Right kidney (tissue), 1 donor: ENCODE measurements around the gene JAGN1.
"Not testable (repeated sequence)": the region's sequence is repeated elsewhere in the genome, so short reads cannot be mapped to it uniquely, and the experiment has no call there.

Source experiments
- DNase-seq: peaks from one replicate; pipeline ENCODE4 v3.0.0-alpha.2; 2016

The JAGN1 gene

GRCh38 chr3:9897408-9898372 lies 7.3 kb downstream of the JAGN1 start:
- peak; percentile 35 for DNase-seq

GRCh38 chr3:9898467-9899241 lies 8.2 kb downstream of the JAGN1 start:
- no peak for DNase-seq

- DNase-seq, result no peak
Measured at GRCh38 chr3:9899289-9899791, 8.9 kb downstream of the JAGN1 start.

GRCh38 chr3:9900965-9901415 lies 10.6 kb downstream of the JAGN1 start:
- DNase-seq, result not testable (repeated sequence)

GRCh38 chr3:9901967-9902366 lies 11.6 kb downstream of the JAGN1 start:
- no peak for DNase-seq

GRCh38 chr3:9902372-9903237 lies 12.2 kb downstream of the JAGN1 start, which contains the start of gene IL17RE:
IL17RE (plus strand) TSS chr3:9902848; CDS start chr3:9902933, 85 bp downstream.
- peak; percentile 35 for DNase-seq

- DNase-seq, result no peak
Measured at GRCh38 chr3:9903238-9903624, 12.8 kb downstream of the JAGN1 start.

GRCh38 chr3:9903904-9904303 lies 13.5 kb downstream of the JAGN1 start:
- DNase-seq, result no peak

GRCh38 chr3:9906480-9906879 lies 16.1 kb downstream of the JAGN1 start:
- DNase-seq, result no peak

GRCh38 chr3:9908286-9908685 lies 17.9 kb downstream of the JAGN1 start:
- no peak for DNase-seq

- DNase-seq, result no peak
Measured at GRCh38 chr3:9909221-9910013, 19.0 kb downstream of the JAGN1 start.

GRCh38 chr3:9911863-9912262 lies 21.5 kb downstream of the JAGN1 start:
- no peak for DNase-seq

- DNase-seq, result no peak
Measured at GRCh38 chr3:9912294-9912935, 22.0 kb downstream of the JAGN1 start.

- DNase-seq, result no peak
Measured at GRCh38 chr3:9913601-9914000, 23.2 kb downstream of the JAGN1 start.

- no peak for DNase-seq
Measured at GRCh38 chr3:9914011-9914410, 23.6 kb downstream of the JAGN1 start.

- peak; percentile 25 for DNase-seq
Measured at GRCh38 chr3:9914559-9915253, 24.3 kb downstream of the JAGN1 start.

- peak; percentile 88 for DNase-seq
Measured at GRCh38 chr3:9915254-9916141, 25.1 kb downstream of the JAGN1 start.

- DNase-seq, result peak; percentile 24
Measured at GRCh38 chr3:9916346-9916733, 25.9 kb downstream of the JAGN1 start.
